PC-3 (cell line): ENCODE results near the gene IL18R1. TPM values are rescaled to one million over a fixed set of nuclear protein-coding genes. Genes with fewer than 3 reads are reported as not detected.

Experiments used
- ATAC-seq: fragments of 200-7000 bp; cut with Tn5 transposase; 2 replicates; pipeline ENCODE4 v1.9.1; 2020; ENCODE audit warnings: mild to moderate bottlenecking, moderate library complexity
- BruUV-seq: library from RNA; stranded (reverse); fragments of 400-500 nt; replicated peaks from 2 replicates; lab custom pipeline; 2021; lab: Mats Ljungman, UMichigan
- CTCF ChIA-PET: fragments of 300-600 bp; sonication (Branson Sonifier 250); formaldehyde crosslinking; loops from one replicate; lab custom pipeline; 2022; ENCODE audit warnings: antibody characterized with exemption; lab: Charles Lee
- POLR2A ChIA-PET: fragments of 300-600 bp; sonication (Branson Sonifier 250); formaldehyde crosslinking; loops from one replicate; lab custom pipeline; 2022; ENCODE audit warnings: antibody characterized with exemption; ENCODE audit not compliant: unreplicated experiment; lab: Charles Lee
- DNase-seq: peaks from one replicate; pipeline ENCODE4 v3.0.0-alpha.2; 2015
- H2AFZ ChIP-seq: fragments of 300-600 bp; sonication (generic); 2 replicates; pipeline ENCODE4 v1.6.0; 2016; ENCODE audit warnings: antibody characterized with exemption, low read length
- H3F3A ChIP-seq: fragments of 300-600 bp; sonication (generic); one replicate; pipeline ENCODE4 v1.6.0; 2017; ENCODE audit warnings: antibody characterized with exemption, low read length, control low read depth, mild to moderate bottlenecking; ENCODE audit not compliant: unreplicated experiment
- H3K27ac ChIP-seq: fragments of 300-600 bp; sonication (generic); 2 replicates; pipeline ENCODE4 v1.5.1; 2016; ENCODE audit warnings: mild to moderate bottlenecking, low read length
- H3K27me3 ChIP-seq: fragments of 300-600 bp; sonication (generic); 2 replicates; pipeline ENCODE4 v1.6.1; 2016; ENCODE audit warnings: low read length, mixed read lengths
- H3K36me3 ChIP-seq: fragments of 300-600 bp; sonication (generic); 2 replicates; pipeline ENCODE4 v1.6.1; 2016; ENCODE audit warnings: low read depth, mixed run types, low read length, mixed read lengths
- H3K4me1 ChIP-seq: fragments of 300-600 bp; sonication (generic); 2 replicates; pipeline ENCODE4 v1.5.1; 2016; ENCODE audit warnings: low read length; ENCODE audit not compliant: insufficient read depth
- H3K4me2 ChIP-seq: fragments of 300-600 bp; sonication (generic); 2 replicates; pipeline ENCODE4 v1.6.0; 2016; ENCODE audit warnings: low read length
- H3K4me3 ChIP-seq: fragments of 300-600 bp; sonication (generic); 2 replicates; pipeline ENCODE4 v1.5.1; 2016; ENCODE audit warnings: mild to moderate bottlenecking, low read length, mixed read lengths
- H3K79me2 ChIP-seq: fragments of 300-600 bp; sonication (generic); 2 replicates; pipeline ENCODE4 v1.6.1; 2017; ENCODE audit warnings: low read length, mixed read lengths
- H3K9ac ChIP-seq: fragments of 300-600 bp; sonication (generic); 2 replicates; pipeline ENCODE4 v1.6.0; 2016; ENCODE audit warnings: mild to moderate bottlenecking, low read length
- H3K9me2 ChIP-seq: fragments of 300-600 bp; sonication (generic); replicated peaks from 2 replicates; pipeline ENCODE4 v1.6.1; 2016; ENCODE audit warnings: mixed run types, low read length, mixed read lengths
- H3K9me3 ChIP-seq: fragments of 300-600 bp; sonication (generic); 2 replicates; pipeline ENCODE4 v1.6.1; 2016; ENCODE audit warnings: low read length, mixed read lengths
- H4K20me1 ChIP-seq: fragments of 300-600 bp; sonication (generic); 2 replicates; pipeline ENCODE4 v1.6.1; 2016; ENCODE audit warnings: low read length, mixed read lengths
- EZH2 ChIP-seq: fragments of 300-600 bp; sonication (generic); IDR thresholded peaks from one replicate; pipeline ENCODE4 v1.6.1; 2017; ENCODE audit warnings: antibody characterized with exemption, mild to moderate bottlenecking, low read length; ENCODE audit not compliant: unreplicated experiment
- EZH2phosphoT487 ChIP-seq: fragments of 300-600 bp; sonication (generic); IDR thresholded peaks from 2 replicates; pipeline ENCODE4 v1.6.1; 2018; ENCODE audit warnings: mild to moderate bottlenecking, antibody characterized with exemption, low read length, borderline replicate concordance
- intact Hi-C: fragments of 100-400 bp; cut with micrococcal nuclease; formaldehyde crosslinking; loops from 2 replicates; pipeline ENCODE4 v1.9.0; 2023
- total RNA-seq: library from RNA; depleted of rRNA; stranded (reverse); fragments of >200 nt; gene quantifications from 2 replicates; pipeline ENCODE4 v1.2.3, GENCODE V29; 2014
- TF ChIP-seq, protein P1 (sequence below): fragments of 300-600 bp; sonication (generic); conservative IDR thresholded peaks from 2 replicates; pipeline ENCODE4 v1.5.1; 2017; ENCODE audit warnings: antibody characterized with exemption, low read depth, mild to moderate bottlenecking, low read length

IL18R1 gene
- total RNA-seq, 1 experiment from 2014 or later = 1.2 TPM

DNA sequence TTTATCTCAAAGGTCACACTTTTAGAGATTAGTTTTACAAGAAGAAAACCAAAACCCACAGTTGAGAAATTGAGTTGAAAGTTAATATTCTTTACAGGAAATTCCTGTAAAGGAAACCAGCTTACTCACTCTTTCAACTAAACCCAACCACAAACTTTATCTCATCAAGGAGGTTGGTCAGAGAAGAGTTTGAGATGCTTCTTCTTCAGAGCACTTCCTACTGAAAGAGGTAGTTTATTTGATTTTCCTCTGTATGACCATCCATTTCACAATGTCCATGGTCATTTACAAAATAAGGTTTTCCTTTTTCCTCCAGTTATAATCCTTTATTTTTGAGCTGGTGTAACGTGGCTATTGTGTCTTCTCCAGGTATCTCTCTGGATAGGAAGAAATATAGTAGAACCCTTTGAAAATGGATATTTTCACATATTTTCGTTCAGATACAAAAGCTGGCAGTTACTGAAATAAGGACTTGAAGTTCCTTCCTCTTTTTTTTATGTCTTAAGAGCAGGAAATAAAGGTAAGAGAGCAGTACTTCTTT, 62.9 kb downstream of the IL18R1 start:
- H4K20me1 ChIP-seq = no peaks in the 10 kb centered on the region
- TF ChIP-seq EZH2 (no peak), EZH2phosphoT487 (no peak)
- TF ChIP-seq, protein P1, sequence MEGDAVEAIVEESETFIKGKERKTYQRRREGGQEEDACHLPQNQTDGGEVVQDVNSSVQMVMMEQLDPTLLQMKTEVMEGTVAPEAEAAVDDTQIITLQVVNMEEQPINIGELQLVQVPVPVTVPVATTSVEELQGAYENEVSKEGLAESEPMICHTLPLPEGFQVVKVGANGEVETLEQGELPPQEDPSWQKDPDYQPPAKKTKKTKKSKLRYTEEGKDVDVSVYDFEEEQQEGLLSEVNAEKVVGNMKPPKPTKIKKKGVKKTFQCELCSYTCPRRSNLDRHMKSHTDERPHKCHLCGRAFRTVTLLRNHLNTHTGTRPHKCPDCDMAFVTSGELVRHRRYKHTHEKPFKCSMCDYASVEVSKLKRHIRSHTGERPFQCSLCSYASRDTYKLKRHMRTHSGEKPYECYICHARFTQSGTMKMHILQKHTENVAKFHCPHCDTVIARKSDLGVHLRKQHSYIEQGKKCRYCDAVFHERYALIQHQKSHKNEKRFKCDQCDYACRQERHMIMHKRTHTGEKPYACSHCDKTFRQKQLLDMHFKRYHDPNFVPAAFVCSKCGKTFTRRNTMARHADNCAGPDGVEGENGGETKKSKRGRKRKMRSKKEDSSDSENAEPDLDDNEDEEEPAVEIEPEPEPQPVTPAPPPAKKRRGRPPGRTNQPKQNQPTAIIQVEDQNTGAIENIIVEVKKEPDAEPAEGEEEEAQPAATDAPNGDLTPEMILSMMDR = no peak
- no peak overlapping the region for H3K4me3 ChIP-seq
- H3K9me3 ChIP-seq = no peaks in the 10 kb centered on the region
- intact Hi-C loops = no loop called here
- DNase-seq (peak; percentile 36), ATAC-seq (no peak)
- H3K4me2 ChIP-seq = no peak overlapping the region
- no peaks in the 10 kb centered on the region for H3F3A ChIP-seq
- no peaks in the 10 kb centered on the region for H3K4me1 ChIP-seq
- no peak overlapping the region for H3K27ac ChIP-seq
- no peak overlapping the region for H2AFZ ChIP-seq
- no peak overlapping the region for H3K9ac ChIP-seq
- BruUV-seq = no TSS peak
- H3K9me2 ChIP-seq = no peaks in the 10 kb centered on the region
- H3K27me3 ChIP-seq = peaks cover 39% of the 10 kb centered on the region
- no peaks in the 10 kb centered on the region for H3K36me3 ChIP-seq
- POLR2A ChIA-PET = no interaction called here
- CTCF ChIA-PET = no interaction called here
- no peaks in the 10 kb centered on the region for H3K79me2 ChIP-seq

DNA sequence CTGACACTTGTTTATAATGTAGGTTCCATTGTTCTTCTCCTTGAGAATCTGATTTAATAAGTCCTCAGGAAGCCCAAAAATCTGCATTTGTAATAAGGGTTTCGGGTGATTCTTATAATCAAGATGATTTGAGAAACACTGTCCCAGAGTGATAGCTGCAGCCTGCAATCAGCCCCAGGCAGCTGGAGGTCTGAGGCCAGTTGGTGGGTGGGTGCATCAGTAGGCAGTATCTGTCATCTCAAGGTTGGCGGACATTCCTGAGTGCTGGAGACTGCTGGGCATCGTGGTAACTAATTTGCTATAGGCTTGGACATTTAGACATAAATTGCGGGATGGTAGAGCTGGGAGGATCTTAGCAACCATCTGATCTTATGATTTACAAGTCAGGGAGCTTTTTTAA, 64.7 kb downstream of the IL18R1 start:
- ChIA-PET POLR2A (interaction anchor here (0.6 kb wide), 1 partner anchor 74 kb away, joined by 3 read pairs; no protein-coding TSS in a partner anchor), CTCF (no interaction called here)
- ATAC-seq (no peak), DNase-seq (no peak)
- Histone ChIP-seq H3K9me2 (no peaks in the 10 kb centered on the region), H3K27me3 (peaks cover 47% of the 10 kb centered on the region), H3K9me3 (no peaks in the 10 kb centered on the region), H2AFZ (no peak overlapping the region), H3K27ac (no peak overlapping the region), H3K4me1 (no peaks in the 10 kb centered on the region), H4K20me1 (no peaks in the 10 kb centered on the region), H3K9ac (no peak overlapping the region), H3K4me2 (no peak overlapping the region), H3F3A (no peaks in the 10 kb centered on the region), H3K79me2 (no peaks in the 10 kb centered on the region), H3K36me3 (no peaks in the 10 kb centered on the region), H3K4me3 (no peak overlapping the region)
- intact Hi-C loops = no loop called here
- no TSS peak for BruUV-seq
- TF ChIP-seq, protein P1 = no peak
- TF ChIP-seq EZH2 (no peak), EZH2phosphoT487 (no peak)
